SK-N-SH treated with all-trans-retinoic acid at 6 μM for 48 hours (cell line): ENCODE results near the gene TTC8.

ENCODE experiments used
- ARNTL ChIP-seq: fragments of 450-650 bp; formaldehyde crosslinking; IDR thresholded peaks from 2 replicates; pipeline ENCODE4 v1.5.0; 2020; ENCODE audit warnings: low read depth, mild to moderate bottlenecking, moderate library complexity, borderline replicate concordance
- CREB5 ChIP-seq: fragments of 250-450 bp; sonication (Bioruptor Pico); IDR thresholded peaks from 2 replicates; pipeline ENCODE4 v1.5.1; 2020; ENCODE audit warnings: low read depth, mild to moderate bottlenecking, moderate library complexity
- POU6F1 ChIP-seq: fragments of 250-450 bp; sonication (Bioruptor Pico); IDR thresholded peaks from 2 replicates; pipeline ENCODE4 v1.8.0; 2021; ENCODE audit warnings: low read depth, mild to moderate bottlenecking, moderate library complexity, borderline replicate concordance
- RARB ChIP-seq: fragments of 250-450 bp; sonication (Bioruptor Pico); IDR thresholded peaks from 2 replicates; pipeline ENCODE4 v1.8.0; 2021; ENCODE audit warnings: mild to moderate bottlenecking, moderate library complexity
- SNAI2 ChIP-seq: fragments of 250-450 bp; sonication (Bioruptor Pico); IDR thresholded peaks from 2 replicates; pipeline ENCODE4 v1.5.0; 2020; ENCODE audit warnings: mild to moderate bottlenecking, moderate library complexity
- TSHZ2 ChIP-seq: fragments of 250-450 bp; sonication (Bioruptor Pico); IDR thresholded peaks from 2 replicates; pipeline ENCODE4 v1.5.0; 2020; ENCODE audit warnings: mild to moderate bottlenecking, moderate library complexity
- ZNF8 ChIP-seq: fragments of 450-650 bp; formaldehyde crosslinking; IDR thresholded peaks from 2 replicates; pipeline ENCODE4 v1.5.0; 2020; ENCODE audit warnings: mild to moderate bottlenecking, moderate library complexity

- no peak for TF ChIP-seq TSHZ2 (CRISPR knock-in tag)
- TF ChIP-seq CREB5 (CRISPR knock-in tag): no peak
- no peak for TF ChIP-seq SNAI2
- TF ChIP-seq ARNTL (CRISPR knock-in tag): no peak
- no peak for TF ChIP-seq POU6F1 (CRISPR knock-in tag)
- no peak for TF ChIP-seq ZNF8 (CRISPR knock-in tag)
- no peak for TF ChIP-seq RARB (CRISPR knock-in tag)
These were observed 44.2 kb downstream of the TTC8 start for GRCh38 chr14:88868558-88869159.
